Common myeloid progenitor, CD34-positive (primary cell): ENCODE data around the gene PPM1G.

Experiments
- CTCF ChIA-PET: fragments of 350-600 bp; sonication (Branson Sonifier 250); formaldehyde crosslinking; loops from one replicate; lab custom pipeline; 2021; ENCODE audit warnings: antibody characterized with exemption; lab: Charles Lee
- POLR2A ChIA-PET: fragments of 350-600 bp; sonication (Branson Sonifier 250); formaldehyde crosslinking; loops from one replicate; lab custom pipeline; 2021; ENCODE audit warnings: antibody characterized with exemption; lab: Charles Lee
- DNase-seq, 3 donors: peaks; one replicate each; pipeline versions ENCODE4 v3.0.0 to v3.0.0-alpha.2; 2013
- H3K27ac ChIP-seq, 2 experiments: 1 replicate in 1 of 2; 2 replicates in 1 of 2; pipeline ENCODE4 v1.7.0; 2013; ENCODE audit warnings: inconsistent platforms in 2 of 2, low read length in 2 of 2, mild to moderate bottlenecking in 2 of 2, low read depth in 1 of 2, moderate library complexity in 1 of 2; ENCODE audit not compliant: severe bottlenecking in 2 of 2, insufficient read depth in 1 of 2, poor library complexity in 1 of 2
- H3K27me3 ChIP-seq, 5 experiments: replicated peaks in 2 of 5; 1 replicate in 3 of 5; 2 replicates in 2 of 5; pipeline versions ENCODE4 v1.6.1 to v1.7.0; 2013; ENCODE audit warnings: low read length in 4 of 5, mild to moderate bottlenecking in 2 of 5, moderate library complexity in 2 of 5, inconsistent platforms in 1 of 5; ENCODE audit not compliant: insufficient read depth in 5 of 5, control insufficient read depth in 4 of 5
- H3K36me3 ChIP-seq, 4 experiments: 1 replicate in 2 of 4; 2 replicates in 2 of 4; pipeline versions ENCODE4 v1.6.1 to v1.7.0; 2013; ENCODE audit warnings: low read length in 3 of 4, control low read depth in 1 of 4, mild to moderate bottlenecking in 1 of 4; ENCODE audit not compliant: control insufficient read depth in 4 of 4, insufficient read depth in 4 of 4
- H3K4me1 ChIP-seq, 4 experiments: 1 replicate in 3 of 4; 2 replicates in 1 of 4; pipeline versions ENCODE4 v1.6.1 to v1.7.1; 2013; ENCODE audit warnings: low read length in 3 of 4, mild to moderate bottlenecking in 3 of 4, control low read depth in 1 of 4, inconsistent platforms in 1 of 4, moderate library complexity in 1 of 4; ENCODE audit not compliant: control insufficient read depth in 4 of 4, insufficient read depth in 4 of 4; ENCODE audit errors: control extremely low read depth in 1 of 4
- H3K4me3 ChIP-seq, 7 experiments: 1 replicate in 4 of 7; 2 replicates in 3 of 7; pipeline versions ENCODE4 v1.5.1 to v1.7.0; 2013; ENCODE audit warnings: mild to moderate bottlenecking in 7 of 7, low read length in 6 of 7, moderate library complexity in 6 of 7, inconsistent platforms in 2 of 7, low read depth in 2 of 7, control low read depth in 1 of 7; ENCODE audit not compliant: insufficient read depth in 4 of 7, control insufficient read depth in 1 of 7; ENCODE audit errors: extremely low read depth in 1 of 7
- H3K9me3 ChIP-seq, 5 experiments: 1 replicate in 4 of 5; 2 replicates in 1 of 5; pipeline versions ENCODE4 v1.6.1 to v1.7.1; 2013; ENCODE audit warnings: low read length in 4 of 5, mild to moderate bottlenecking in 2 of 5, inconsistent platforms in 1 of 5, low read depth in 1 of 5, moderate library complexity in 1 of 5; ENCODE audit not compliant: control insufficient read depth in 4 of 5, insufficient read depth in 2 of 5; ENCODE audit errors: control extremely low read depth in 1 of 5
- WGBS: methylation state at CpG from one replicate; pipeline ENCODE4 v1.1.5; 2013; ENCODE audit not compliant: insufficient coverage; 5-methylcytosine and 5-hydroxymethylcytosine counted together

PPM1G gene

GRCh38 chr2:27379836-27380625, 29.4 kb downstream of the PPM1G start:
- ChIA-PET CTCF (interaction anchor here (0.8 to 1.6 kb wide), 7 partner anchors 9 to 246 kb away, joined by 3 to 7 read pairs (median 3); partner anchors contain the start of genes EIF2B4 and SNX17), POLR2A (interaction anchor here (0.6 to 2.3 kb wide), 3 partner anchors 9 to 1213 kb away, joined by 3 to 15 read pairs (median 7); partner anchors contain the start of genes EIF2B4, PPM1G and SNX17)
- DNase-seq, result peak; percentile 10 to 60 (median 45)
- Histone ChIP-seq H3K36me3 (peaks cover 12 to 81% (median 55%) of the 10 kb centered on the region in 4 experiments), H3K27ac (peak overlapping the region; percentile 81 to 92), H3K4me1 (peaks cover 12 to 27% (median 18%) of the 10 kb centered on the region in 4 experiments), H3K27me3 (no peaks in the 10 kb centered on the region), H3K4me3 (peak overlapping the region; percentile 67 to 86 (median 81)), H3K9me3 (no peaks in the 10 kb centered on the region)
- 0% methylated on average over 22 of the region's 35 CpGs for WGBS

DNA sequence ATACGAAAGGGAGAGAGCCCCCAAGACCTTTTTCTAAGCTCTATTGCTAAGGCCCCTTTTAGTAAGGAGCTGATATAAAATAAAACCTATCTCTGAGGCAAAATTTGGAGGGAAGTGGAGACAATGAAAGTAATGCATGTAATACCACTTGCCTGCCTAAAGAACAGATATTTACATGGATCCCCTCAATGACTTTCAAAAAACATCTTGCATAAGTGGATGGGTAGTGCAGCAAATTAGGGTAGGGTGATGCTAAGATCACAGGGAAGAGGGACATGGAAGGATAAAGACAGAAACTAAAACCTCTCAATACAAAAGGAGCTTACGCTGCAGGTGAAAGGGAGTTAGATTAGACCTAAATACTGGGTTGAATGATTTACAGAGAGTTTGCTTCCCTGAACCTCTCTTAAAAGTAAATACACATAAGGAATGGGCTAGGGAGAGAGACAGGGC, 30.0 kb downstream of the PPM1G start:
- H3K4me1 ChIP-seq, result peaks cover 12 to 27% (median 18%) of the 10 kb centered on the region in 4 experiments
- peak overlapping the region; percentile 81 to 92 for H3K27ac ChIP-seq
- ChIA-PET POLR2A (interaction anchor here (0.6 to 2.3 kb wide), 3 partner anchors 8 to 1214 kb away, joined by 3 to 15 read pairs (median 7); partner anchors contain the start of genes EIF2B4, PPM1G and SNX17), CTCF (interaction anchor here (0.8 to 1.6 kb wide), 8 partner anchors 8 to 246 kb away, joined by 3 to 7 read pairs (median 3); partner anchors contain the start of genes EIF2B4, PPM1G and SNX17)
- H3K9me3 ChIP-seq, result no peaks in the 10 kb centered on the region
- peak in 2 of 3 donors; percentile 16 to 33 for DNase-seq
- no CpG with 5 or more reads among the region's 2 CpGs for WGBS
- H3K27me3 ChIP-seq, result no peaks in the 10 kb centered on the region
- H3K36me3 ChIP-seq, result peaks cover 7 to 81% (median 56%) of the 10 kb centered on the region in 4 experiments
- peak overlapping the region in 6 of 7 experiments; percentile 67 to 86 (median 82) for H3K4me3 ChIP-seq

DNA sequence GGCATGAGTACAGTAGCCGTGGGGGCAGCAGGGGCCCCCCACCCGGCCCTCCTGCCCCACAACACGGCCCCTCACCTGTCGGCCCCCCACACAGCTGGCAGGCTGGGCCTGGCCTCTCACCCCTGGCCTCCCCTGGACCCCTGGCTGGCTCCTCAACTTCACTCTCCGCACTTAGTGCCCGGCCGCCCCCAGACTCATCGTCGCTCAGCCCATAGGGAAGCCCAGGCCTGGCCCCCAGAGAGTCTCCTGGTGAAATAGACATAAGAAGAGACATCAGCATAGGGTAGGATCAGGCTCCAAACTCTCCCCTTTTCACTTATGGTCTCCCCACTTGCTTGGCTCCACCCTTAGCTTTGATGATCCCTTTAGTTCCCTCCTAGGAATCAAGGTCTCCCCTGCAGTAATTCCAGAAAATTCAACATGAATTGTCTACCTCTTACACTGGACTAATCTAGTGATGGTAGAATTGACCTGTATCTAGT, 30.5 kb downstream of the PPM1G start:
- DNase-seq, result no peak
- 98% methylated on average over 8 of the region's 9 CpGs for WGBS
- Histone ChIP-seq H3K27ac (peak overlapping the region in 1 of 2 experiments; percentile 92), H3K9me3 (no peaks in the 10 kb centered on the region), H3K27me3 (no peaks in the 10 kb centered on the region), H3K36me3 (peaks cover 4 to 80% (median 55%) of the 10 kb centered on the region in 4 experiments), H3K4me3 (peak overlapping the region in 1 of 7 experiments; percentile 83), H3K4me1 (peaks cover 12 to 27% (median 18%) of the 10 kb centered on the region in 4 experiments)
- CTCF ChIA-PET, result interaction anchor here (0.7 to 1.6 kb wide), 8 partner anchors 8 to 420 kb away, joined by 3 to 7 read pairs (median 3); partner anchors contain the start of genes EIF2B4, PPM1G and SNX17
- POLR2A ChIA-PET, result interaction anchor here (1.0 to 2.3 kb wide), 2 partner anchors 8 to 30 kb away, joined by 4 to 15 read pairs; partner anchors contain the start of genes EIF2B4, PPM1G and SNX17

GRCh38 chr2:27378096-27378808, 31.1 kb downstream of the PPM1G start:
- Histone ChIP-seq H3K4me1 (peaks cover 12 to 27% (median 18%) of the 10 kb centered on the region in 4 experiments), H3K27me3 (no peaks in the 10 kb centered on the region), H3K9me3 (no peaks in the 10 kb centered on the region), H3K36me3 (peaks cover 4 to 78% (median 53%) of the 10 kb centered on the region in 4 experiments), H3K4me3 (no peak overlapping the region), H3K27ac (no peak overlapping the region)
- 91% methylated on average over 28 of the region's 29 CpGs for WGBS
- peak in 2 of 3 donors; percentile 16 to 24 for DNase-seq
- ChIA-PET POLR2A (interaction anchor here (1.0 kb wide), 1 partner anchor 31 kb away, joined by 4 read pairs; the partner anchor contains the start of gene PPM1G), CTCF (interaction anchor here (0.5 to 1.4 kb wide), 3 partner anchors 32 to 419 kb away, joined by 3 read pairs; partner anchors contain the start of gene PPM1G)

- Histone ChIP-seq H3K4me1 (peaks cover 12 to 28% (median 18%) of the 10 kb centered on the region in 4 experiments), H3K36me3 (peaks cover 5 to 81% (median 53%) of the 10 kb centered on the region in 4 experiments), H3K9me3 (no peaks in the 10 kb centered on the region), H3K4me3 (no peak overlapping the region), H3K27ac (no peak overlapping the region), H3K27me3 (no peaks in the 10 kb centered on the region)
- WGBS, result 94% methylated on average over 18 of the region's 18 CpGs
- POLR2A ChIA-PET, result no interaction called here
- DNase-seq, result no peak
- CTCF ChIA-PET, result no interaction called here
Observed at GRCh38 chr2:27377618-27378095, 31.7 kb downstream of the PPM1G start.

GRCh38 chr2:27376866-27377617, 32.3 kb downstream of the PPM1G start:
- WGBS, result 98% methylated on average over 9 of the region's 10 CpGs
- Histone ChIP-seq H3K4me1 (peaks cover 15 to 34% (median 22%) of the 10 kb centered on the region in 4 experiments), H3K4me3 (no peak overlapping the region), H3K27me3 (no peaks in the 10 kb centered on the region), H3K9me3 (no peaks in the 10 kb centered on the region), H3K36me3 (peaks cover 6 to 79% (median 53%) of the 10 kb centered on the region in 4 experiments), H3K27ac (no peak overlapping the region)
- no peak for DNase-seq
- ChIA-PET POLR2A (no interaction called here), CTCF (no interaction called here)
